ELR (cell line): ENCODE measurements around the gene ACAA2.

ENCODE experiments used
- DNase-seq: peaks from one replicate; pipeline ENCODE4 v3.0.0-alpha.2; 2015; ENCODE audit warnings: low read depth

Gene ACAA2

GRCh38 chr18:49743117-49743567 is 70.2 kb downstream of the ACAA2 start:
- DNase-seq: no peak

GRCh38 chr18:49742316-49743116 is 70.8 kb downstream of the ACAA2 start:
- DNase-seq: no peak

- DNase-seq: no peak
Measured at GRCh38 chr18:49739275-49739674, 74.1 kb downstream of the ACAA2 start.

- DNase-seq: no peak
Measured at GRCh38 chr18:49738721-49739120, 74.6 kb downstream of the ACAA2 start.

GRCh38 chr18:49734836-49735235 is 78.5 kb downstream of the ACAA2 start:
- no peak for DNase-seq

- DNase-seq: no peak
Measured at GRCh38 chr18:49733896-49734585, 79.3 kb downstream of the ACAA2 start.

- peak; percentile 56 for DNase-seq
Measured at GRCh38 chr18:49733321-49733720, 80.0 kb downstream of the ACAA2 start.
